GM23248 (cell line): ENCODE results near the gene ADARB1.

ENCODE experiments used
- EZH2 ChIP-seq: fragments of 200-600 bp; sonication (generic); IDR thresholded peaks from 2 replicates; pipeline ENCODE4 v1.6.1; 2018; ENCODE audit warnings: antibody characterized with exemption, mild to moderate bottlenecking; ENCODE audit not compliant: insufficient read depth, poor library complexity, severe bottlenecking
- EZH2phosphoT487 ChIP-seq: fragments of 200-600 bp; sonication (generic); IDR thresholded peaks from 2 replicates; pipeline ENCODE4 v1.6.1; 2018; ENCODE audit warnings: antibody characterized with exemption, moderate library complexity, mild to moderate bottlenecking, low read depth; ENCODE audit not compliant: insufficient read depth

DNA sequence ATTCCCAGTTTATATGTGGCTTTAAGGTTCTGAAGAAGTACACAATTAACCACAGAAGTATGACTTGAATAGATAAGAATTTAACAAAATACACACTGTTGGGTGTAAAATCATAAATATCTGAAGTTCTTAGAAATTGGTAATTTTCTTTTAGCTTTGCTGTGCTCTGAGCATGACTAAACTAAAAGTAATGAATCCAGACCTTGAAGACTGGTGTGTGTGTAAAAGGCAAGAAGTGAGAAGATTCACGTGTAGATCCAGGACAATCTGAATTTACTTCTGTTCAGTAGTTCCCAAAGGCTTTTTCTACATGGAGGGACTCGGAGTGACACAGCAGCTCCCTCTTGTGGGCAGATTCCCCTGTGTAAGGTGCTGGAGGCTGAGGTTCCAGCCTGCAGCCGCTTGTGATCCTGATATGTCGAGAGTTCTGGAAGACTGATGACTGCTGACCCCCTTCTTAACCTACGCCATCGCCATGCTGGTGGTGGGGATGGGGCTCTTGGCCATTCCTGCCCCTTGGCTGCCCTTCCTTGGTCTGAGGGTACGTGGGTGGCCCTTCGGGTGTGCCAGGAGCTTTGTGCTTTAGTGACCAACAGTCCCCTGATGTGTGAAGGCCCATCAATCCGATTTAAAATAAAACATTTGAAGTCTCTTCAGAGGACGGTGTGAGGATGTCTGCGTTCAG is 62.7 kb downstream of the ADARB1 start:
- TF ChIP-seq EZH2: no peak
- TF ChIP-seq EZH2phosphoT487: no peak
